Stimulated activated CD8-positive, alpha-beta memory T cell treated with anti-CD3 and anti-CD28 coated beads, Interleukin-4, amount 100 ng/mL, for 1 hour (primary cell): Measurements from ENCODE around the gene C17orf78.
"Not testable (repeated sequence)": the region's sequence is repeated elsewhere in the genome, so short reads cannot be mapped to it uniquely, and the experiment has no call there.

ENCODE experiments used
- DNase-seq, 2 donors: peaks; one replicate each; pipeline ENCODE4 v3.0.0-alpha.2; 2020; ENCODE audit warnings: low read depth in 2 of 2, low spot score in 1 of 2

C17orf78 gene

DNA sequence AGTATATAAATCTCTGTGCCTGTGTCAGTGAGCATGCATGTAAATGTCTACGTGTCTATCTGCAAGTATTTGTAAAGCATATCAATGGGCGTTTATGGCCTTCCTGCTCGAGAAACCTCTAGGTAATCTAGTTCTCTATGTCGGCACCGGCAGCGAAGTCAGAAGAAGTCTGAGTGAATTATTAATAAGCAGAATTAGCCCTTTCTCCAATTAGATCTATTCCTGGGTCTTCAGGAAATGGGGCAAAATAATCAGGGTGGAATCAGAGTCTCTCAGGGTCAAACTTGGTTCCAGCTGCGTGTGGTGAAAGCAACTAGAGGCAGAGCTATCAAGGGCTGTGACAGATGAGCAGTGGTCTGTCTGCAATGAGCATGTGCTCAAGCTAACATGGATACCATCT lies at the start of gene C17orf78:
Gene C17orf78 (plus strand): TSS at position 280 of the 400 bp plus-strand sequence. CDS start 108 bp downstream, at position 388.
- DNase-seq, result no peak

DNA sequence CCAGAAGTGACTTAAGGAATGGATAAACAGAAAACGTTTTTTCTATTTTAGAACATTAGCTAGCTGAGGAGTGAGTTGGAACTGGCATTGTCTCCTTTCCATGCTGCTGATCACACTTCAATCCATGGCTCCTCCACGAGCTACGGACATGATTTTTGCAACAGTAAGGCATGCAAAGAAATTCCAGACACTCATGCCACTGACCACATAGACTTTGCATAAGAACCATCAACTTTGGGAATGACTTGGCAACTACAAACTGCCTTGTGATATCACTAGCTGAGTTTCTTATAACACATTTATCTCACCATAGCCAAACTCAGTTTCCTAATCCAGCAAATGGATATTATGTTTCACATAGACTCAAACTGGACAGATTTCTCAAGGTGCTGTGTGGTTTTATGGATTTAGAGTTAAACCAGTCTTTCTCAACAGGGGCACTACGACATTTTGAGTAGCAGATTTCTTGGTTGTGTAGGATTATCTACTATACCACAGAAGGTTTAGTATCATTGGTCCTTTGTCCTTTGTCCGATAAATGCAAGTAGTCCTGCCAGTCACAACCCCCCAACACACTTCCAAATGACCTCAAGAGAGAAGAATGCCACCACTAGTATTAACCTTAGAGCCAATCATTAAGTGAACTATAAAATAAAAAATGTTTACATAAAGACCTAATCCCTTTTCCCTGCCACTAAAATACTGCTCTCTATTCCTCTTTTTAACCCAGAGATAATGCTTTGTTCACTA lies 48.3 kb upstream of the C17orf78 start:
- DNase-seq, result no peak

DNA sequence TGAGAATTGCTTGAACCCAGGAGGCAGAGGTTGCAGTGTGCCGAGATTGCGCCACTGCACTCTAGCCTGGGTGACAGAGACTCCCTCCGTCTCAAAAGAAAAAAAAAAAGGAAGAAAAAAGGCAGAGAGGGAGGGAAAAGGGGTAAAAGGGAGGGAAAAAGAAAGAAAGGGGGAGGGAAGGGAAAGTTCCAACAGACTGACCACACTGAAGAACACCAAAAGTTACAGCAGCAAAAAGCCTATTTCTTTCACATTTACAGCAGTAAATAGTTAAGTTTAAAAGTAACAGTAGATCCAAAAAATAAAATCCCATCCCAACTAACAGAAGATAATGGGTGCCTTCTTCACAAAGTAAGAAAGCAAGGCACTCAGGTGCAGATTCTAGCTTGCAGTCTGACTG lies 36.9 kb upstream of the C17orf78 start:
- no peak for DNase-seq

DNA sequence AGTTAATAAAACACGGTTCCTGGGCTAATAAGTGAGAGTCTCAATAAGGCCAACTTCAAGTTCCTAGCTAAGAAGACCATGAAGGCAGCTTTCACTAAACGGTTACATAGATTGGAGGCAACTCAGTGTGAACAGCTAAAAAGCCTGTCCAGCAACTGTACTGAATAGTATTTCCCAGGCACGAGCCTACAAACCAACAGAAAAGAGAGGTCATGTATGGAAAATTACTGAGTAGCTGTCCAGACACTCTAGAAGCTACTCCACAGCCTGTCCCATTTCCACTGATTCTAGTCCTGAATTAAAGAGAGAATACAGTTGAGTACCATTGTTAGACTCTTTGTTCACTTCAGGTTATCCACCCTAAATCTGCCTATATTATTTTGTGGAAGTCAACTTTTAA lies 36.5 kb upstream of the C17orf78 start:
- DNase-seq, result no peak

DNA sequence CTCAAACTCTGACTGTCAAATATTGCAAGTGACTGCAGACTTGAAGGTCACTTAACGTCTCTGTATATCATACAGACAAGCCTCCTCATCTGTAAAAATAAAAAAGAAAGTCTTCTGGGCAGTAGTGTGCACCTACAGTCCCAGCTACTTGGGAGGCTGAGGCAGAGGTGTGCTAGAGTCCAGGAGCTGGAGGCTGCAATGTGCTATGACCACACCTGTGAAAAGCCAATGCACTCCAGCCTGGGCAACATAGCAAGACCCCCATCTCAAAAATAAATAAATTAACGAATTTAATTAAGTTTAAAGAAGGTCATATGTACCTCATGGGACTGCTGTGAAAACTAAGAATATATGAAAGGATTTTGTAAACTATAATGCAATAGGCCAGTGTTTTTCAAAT lies 35.0 kb upstream of the C17orf78 start:
- no peak for DNase-seq

DNA sequence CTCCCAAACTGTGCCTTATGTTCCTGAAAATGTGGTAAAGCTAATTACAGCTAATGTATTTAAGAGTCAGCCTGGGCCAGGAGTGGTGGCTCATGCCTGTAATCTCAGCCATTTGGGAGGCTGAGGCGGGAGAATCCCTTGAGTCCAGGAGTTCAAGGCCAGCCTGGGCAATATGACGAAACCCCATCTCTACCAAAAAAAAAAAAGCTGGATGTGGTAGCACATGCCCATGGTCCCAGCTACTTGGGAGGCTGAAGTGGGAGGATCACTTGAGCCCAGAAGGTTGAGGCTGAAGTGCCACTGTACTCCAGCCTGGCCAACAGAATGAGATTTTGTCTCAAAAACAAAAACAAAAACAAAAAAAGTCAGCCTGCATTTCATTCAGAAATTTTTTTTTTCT lies 33.2 kb upstream of the C17orf78 start:
- no peak for DNase-seq

DNA sequence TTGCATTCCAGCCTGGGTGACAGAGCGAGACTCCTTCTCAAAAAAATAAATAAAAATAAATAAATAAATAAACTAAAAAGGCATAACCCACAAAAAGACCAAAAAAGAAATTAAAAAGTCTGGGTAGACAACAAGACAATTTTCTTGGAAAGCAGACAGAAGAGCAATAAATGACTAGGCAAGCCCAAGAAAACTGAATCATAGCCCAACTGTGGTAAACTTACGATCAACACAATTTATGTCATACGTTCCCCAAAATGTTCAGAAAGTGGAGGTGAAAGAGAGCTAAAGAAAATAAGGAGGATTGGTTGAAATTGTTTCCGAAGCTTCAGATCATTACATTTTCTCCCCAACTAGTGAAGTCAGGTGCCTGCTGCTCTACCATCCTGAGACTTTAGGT lies 31.3 kb upstream of the C17orf78 start:
- DNase-seq, result no peak

DNA sequence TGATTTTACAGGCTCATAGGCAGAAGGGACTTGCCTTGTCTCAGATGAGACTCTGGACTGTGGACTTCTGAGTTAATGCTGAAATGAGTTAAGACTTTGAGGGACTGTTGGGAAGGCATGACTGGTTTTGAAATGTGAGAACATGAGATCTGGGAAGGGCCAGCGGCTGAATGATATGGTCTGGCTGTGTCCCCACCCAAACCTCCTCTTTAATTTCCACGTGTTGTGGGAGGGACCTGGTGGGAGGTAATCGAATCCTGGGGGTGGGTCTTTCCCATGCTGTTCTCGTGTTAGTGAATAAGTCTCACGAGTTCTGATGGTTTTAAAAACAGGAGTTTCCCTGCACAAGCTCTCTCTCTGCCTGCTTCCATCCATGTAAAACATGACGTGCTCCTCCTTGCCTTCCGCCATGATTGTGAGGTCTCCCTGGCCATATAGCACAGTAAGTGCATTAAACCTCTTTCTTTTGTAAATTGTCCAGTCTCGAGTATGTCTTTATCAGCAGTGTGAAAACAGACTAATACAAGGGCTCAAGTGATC lies 28.9 kb upstream of the C17orf78 start:
- not testable (repeated sequence) for DNase-seq

DNA sequence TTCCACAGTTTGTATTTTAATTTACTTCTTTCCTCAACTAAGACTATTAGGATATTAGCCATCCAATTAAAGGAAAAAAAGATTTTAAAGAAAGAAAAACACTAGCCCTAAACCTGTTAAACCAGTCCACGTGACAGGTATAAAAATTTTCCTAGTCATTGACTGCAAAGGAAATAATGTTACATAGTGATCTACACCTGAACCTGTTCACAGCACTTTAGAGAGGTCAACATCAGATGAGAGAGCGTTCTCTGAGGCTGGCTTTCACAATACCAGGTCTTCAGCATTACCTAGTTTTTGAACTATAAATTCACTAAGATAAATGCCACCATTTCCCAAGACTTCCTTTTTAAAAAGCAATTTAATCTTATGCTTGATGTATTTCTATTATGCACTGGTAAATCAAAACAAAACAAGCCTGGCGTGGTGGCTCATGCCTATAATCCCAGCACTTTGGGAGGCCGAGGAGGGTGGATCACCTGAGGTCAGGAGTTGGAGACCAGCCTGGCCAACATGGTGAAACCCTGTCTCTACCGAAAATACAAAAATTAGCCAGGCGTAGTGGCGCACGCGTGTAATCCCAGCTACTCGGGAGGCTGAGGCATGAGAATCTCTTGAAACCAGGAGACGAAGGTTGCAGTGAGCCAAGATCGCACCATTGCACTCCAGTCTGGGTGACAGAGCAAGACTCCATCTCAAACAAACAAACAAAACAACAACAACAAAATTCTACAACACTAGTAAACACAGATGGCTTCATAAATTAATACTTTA lies 18.8 kb upstream of the C17orf78 start:
- DNase-seq, result not testable (repeated sequence)

DNA sequence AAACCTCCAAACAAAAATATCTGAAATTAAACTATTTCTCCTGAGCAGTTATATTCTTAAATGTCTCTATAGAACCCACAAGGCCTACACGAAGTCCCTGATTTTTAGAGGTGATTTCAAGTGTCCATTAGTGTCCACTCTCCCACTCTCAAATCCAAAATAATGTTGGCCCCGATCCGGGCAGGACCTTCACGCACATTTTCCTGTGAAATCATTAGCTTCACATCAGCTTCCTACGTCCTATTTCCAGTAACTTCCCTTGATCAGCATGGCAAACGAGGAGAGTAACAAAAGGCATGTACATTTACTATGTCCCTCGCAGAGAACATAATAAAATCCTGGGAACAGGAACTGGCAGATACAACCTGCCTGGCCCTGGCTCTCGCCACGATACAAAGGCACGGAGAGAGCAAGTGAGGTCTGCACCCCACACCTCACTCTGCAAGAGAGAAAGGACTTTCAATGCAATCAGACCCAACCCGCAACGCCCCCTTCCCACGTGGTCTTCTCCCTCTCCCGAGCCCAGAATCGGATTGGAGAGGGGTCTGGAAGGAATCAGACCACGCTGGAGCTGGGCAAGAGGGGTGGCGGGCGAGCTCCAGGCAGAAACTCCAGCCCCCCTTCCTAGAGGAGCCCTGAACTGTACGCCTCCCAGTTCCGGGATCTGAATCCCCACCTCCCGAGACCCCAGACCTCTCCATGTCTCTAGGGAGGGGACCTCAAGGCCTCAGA lies 17.5 kb upstream of the C17orf78 start:
- no peak for DNase-seq

DNA sequence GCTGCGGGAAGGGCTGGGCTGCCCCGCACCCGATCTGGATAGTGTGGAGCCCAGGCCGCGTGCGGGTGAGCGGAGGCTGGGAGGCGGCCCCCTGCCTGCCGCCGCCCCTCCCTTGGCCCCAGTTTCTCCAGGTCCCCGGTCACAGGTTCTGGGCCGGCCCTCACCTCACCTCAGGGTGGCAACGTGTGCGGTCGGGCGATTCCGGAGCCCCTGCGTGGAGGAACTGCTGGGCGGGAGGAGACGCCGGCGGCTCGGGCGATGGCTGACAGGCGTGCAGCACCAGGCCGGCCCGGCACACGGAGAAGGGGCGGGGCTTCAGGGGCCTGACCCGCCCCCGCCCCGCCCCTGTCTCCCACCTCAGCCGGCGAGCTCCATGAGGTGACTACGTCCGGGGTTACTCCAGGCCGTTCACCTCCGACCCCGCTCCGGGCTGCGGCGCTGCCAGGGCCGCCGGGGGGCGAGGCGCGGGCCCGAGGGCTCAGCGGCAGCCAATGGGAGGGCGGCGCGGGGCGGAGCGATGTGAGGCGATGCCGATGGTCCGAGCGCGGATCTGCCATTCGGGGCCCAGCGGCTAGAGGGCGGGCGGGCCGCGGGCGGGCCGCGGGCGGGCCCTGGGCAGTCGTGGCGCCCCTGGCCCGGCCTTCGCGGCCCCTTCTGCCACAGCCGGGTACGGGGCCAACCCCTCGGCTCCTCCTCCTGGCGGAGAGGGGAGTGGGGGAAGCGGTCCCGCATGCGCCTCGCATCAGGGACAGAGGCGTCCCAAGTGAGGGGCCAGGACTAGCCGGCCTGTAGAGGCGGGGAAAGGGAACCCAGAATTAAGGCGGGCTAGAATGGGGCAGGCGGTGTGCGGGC lies 16.7 kb upstream of the C17orf78 start:
- peak; percentile 67 to 73 for DNase-seq

DNA sequence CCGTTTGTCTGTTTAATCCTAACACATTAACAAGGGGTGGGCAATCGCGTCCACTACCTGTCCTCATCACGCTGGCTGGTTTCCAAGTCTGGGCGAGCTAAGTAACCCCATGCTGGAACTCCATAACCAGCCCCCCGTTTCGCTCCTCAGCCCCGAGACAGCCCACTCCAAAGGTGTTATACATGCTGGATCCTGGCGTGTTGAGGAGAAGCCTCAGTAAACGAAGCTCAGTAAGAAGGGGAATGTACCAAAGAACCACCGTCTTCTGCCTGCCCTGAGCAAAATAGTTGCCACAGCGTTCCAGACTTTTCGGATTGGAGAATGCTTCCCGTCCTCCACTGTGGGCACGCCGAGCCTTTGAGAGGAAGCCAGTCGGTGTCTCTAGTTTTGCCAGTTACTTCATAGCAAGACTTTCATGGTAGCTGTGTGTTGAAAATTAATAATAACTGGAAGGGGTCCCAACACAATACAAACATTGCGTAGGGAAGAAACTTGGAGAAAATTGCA lies 16.1 kb upstream of the C17orf78 start:
- no peak for DNase-seq

DNA sequence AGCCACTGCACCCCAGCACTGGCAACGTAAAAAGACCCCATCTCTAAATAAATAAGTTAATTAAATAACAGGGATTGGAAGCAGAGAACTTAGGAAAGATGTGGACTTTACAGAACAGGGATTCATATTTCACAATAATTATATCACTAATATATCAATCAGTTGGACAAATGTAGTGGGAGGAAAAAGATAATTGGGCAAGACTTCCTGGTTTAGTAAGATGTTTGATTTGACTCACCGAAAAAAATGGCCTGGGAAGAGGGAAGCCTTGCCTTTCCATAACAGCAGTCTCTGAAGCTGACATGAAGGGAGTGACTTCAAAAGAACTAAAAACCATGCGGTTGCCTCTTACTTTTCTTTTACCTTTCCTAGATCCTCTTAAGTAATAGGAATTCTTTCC lies 15.2 kb upstream of the C17orf78 start:
- no peak for DNase-seq

DNA sequence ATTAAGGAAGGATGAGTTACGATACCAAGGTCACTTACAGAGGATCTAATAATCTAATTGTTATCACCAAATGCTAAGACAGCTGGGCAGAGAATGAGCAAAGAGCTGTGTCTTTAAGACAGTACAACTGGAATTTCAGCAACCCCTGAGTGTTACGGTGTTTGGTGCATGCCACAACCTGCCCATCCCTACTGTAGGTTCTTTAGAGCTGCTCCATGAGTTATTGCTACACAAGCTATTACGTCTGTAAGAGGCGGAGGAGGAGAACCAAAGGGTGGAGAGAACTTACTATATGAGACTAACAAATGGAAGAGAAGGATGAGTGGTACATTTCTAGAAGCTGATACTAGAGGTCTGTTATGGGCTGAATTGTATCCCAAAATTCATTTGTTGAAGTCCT lies 14.2 kb upstream of the C17orf78 start:
- no peak for DNase-seq

DNA sequence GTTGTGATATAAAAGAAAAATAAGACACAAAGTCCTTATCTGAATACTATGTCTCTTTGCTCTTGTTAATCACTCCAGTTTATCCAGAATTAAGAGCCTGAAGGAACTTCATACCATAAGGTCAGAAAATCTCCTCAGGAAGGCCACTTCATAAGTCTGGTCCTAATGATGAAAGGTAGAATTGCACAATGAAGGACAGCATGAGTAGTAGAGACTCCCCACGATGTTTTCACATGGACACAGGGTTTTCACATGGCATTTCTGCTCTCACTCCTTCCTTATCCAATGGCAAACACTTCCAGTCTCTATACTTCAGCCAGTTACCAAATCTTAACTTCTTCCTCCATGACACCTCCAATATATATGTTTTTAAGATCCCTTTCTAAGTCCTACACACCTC lies 10.2 kb upstream of the C17orf78 start:
- DNase-seq, result no peak

DNA sequence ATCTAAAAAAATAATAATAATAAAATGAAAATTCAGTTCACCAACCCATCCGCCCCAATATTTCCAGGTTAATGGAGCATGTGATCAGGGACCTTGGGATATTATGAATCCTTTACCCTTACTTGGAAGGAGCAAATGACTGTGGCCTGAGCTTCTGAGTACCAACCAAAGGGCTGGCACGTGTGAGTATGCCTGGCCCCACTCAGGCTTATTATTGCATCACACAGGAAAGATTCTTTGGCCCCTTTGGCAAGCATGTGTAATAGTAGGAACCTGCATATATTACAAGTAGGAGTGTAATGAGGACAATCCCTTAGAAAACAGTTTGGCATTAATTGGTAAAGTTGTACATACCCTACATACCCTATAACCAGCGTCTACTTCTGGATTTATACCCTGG lies 7.2 kb upstream of the C17orf78 start:
- DNase-seq, result no peak

DNA sequence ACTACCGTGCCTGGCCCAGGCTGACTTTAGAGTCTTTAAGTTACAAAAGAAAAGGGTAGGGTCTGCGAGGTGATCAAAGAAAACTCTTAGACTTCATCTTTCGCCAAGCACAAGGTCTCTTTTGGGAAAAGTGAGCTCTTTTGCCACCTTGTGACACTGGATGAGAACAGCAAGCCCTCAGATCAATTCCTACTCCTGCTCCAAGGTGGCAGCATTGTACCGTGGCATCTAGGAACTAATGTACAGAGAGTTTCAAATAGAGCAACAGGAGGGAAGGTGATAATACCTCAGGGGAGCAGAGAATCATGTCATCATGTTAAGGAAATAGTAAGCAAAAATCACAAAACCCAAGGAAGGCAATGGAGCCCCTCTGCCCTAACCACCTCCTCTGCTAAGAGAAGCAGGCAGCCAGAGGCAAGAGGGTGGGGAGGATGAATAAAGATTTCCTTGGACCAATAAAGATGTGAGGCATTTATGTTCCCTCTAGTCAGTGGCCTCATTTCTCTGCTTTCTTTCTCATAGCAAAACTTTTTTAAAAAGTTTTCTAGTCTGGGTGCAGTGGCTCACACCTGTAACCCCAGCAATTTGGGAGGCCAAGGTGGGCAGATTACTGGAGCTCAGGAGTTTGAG lies 2.1 kb upstream of the C17orf78 start:
- peak in 1 of 2 donors; percentile 35 for DNase-seq

DNA sequence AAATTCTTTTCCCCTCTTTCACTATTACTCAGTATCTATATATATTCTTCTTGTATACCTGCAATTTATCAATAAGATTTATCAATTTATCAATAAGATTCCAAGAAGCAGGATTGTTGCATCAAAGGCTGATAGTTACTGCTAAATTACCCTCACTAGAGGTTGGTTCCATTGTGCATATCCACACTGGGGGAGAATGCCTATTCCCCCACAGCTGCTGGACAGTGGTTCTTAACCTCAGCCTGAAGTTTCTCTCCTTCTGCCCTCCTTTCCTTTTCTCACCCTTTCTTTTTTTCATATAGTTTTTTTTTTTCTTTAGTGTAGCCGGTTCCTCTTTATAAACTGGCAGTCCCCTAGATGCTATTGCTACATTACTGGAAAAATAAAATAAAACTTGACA lies 6.3 kb downstream of the C17orf78 start:
- DNase-seq, result no peak

DNA sequence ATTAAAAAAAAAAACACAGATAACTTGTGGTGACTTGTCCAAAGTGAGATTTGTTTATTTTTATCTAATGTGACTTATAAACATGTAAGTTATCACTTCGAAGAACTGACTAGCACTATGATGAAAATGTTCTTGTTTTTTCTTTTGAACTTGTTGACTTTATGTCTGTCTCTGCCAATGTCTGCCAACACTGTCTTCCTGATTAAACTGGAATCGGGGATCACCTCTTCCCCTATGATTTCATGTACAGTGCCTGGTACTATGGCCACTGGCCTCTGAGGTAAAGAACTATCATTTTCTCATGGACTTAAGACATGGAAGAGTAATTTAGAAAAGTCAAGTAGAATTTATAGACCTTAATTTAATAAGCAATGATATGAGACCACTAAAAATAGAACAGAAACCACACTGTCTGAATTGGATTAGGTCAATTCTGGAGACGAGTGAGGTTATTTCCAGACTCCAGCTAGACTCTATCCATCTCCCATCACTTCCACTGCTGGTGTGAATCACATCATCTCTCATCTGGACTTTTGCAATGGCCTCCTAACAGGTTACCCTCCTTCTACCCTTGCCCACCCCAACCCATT lies 8.9 kb downstream of the C17orf78 start:
- DNase-seq, result no peak
